ENCODE data around the gene HPCAL1. TPM values are rescaled to one million over a fixed set of nuclear protein-coding genes. Genes with fewer than 3 reads are reported as not detected.

Gene HPCAL1
- total RNA-seq, 4 donors from 2014 or later = 34.5 to 54.2 (median 41.3) TPM

DNA sequence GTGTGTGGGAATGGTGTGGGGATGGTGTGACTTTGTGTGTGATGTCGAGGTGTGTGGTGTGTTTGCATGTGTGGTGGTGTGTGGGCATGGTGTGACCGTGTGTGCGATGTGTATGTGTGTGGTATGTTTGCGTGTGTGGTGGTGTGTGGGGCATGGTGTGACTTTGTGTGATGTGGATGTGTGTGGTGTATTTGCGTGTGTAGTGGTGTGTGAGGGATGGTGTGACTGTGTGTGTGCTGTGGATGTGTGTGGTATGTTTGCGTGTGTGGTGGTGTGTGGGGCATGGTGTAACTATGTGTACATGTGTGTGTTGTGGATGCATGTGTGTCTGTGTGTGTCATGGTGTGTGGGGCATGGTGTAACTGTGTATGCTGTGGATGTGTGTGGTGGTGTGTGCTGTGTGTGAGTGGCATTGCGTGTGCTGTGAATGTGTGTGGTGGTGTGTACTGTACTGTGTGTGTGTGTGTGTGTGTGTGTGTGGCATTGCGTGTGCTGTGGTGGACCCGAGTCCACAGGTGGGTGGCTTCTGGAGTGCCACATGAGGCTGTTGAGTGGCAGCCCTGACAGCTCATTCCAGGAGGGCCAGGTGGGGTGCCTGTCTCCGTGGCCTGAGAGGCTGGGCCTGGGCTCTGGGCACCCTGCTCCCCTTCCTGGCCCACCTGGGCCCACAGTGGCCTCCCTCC is 130.7 kb downstream of the HPCAL1 start:
- intact Hi-C loops (cut with DNase I) = loop anchor here (5.0 kb wide), 1 partner anchor 361 kb away; no protein-coding TSS in a partner anchor
- Histone ChIP-seq H3K4me3 (no peak overlapping the region), H3K27ac (replicated peaks in 1 of 4) (no peak overlapping the region), H3K36me3 (peaks cover 0 to 1% (median under 1%) of the 10 kb centered on the region in 4 donors), H3K4me1 (peaks cover 12 to 24% (median 21%) of the 10 kb centered on the region in 4 donors), H3K9me3 (no peaks in the 10 kb centered on the region), H3K27me3 (peaks cover 0 to 30% (median 4%) of the 10 kb centered on the region in 4 donors)
- no peak for DNase-seq (ENCODE audit: extremely low spot score)
- WGBS = 92% methylated on average over 10 of the region's 10 CpGs
- TF ChIP-seq EP300 (IDR thresholded peaks at IDR 0.05) (no peak), POLR2A (IDR thresholded peaks at IDR 0.05; ENCODE audit: low read depth) (no peak), POLR2AphosphoS5 (IDR thresholded peaks at IDR 0.05) (no peak)
- TF ChIP-seq, protein P1, sequence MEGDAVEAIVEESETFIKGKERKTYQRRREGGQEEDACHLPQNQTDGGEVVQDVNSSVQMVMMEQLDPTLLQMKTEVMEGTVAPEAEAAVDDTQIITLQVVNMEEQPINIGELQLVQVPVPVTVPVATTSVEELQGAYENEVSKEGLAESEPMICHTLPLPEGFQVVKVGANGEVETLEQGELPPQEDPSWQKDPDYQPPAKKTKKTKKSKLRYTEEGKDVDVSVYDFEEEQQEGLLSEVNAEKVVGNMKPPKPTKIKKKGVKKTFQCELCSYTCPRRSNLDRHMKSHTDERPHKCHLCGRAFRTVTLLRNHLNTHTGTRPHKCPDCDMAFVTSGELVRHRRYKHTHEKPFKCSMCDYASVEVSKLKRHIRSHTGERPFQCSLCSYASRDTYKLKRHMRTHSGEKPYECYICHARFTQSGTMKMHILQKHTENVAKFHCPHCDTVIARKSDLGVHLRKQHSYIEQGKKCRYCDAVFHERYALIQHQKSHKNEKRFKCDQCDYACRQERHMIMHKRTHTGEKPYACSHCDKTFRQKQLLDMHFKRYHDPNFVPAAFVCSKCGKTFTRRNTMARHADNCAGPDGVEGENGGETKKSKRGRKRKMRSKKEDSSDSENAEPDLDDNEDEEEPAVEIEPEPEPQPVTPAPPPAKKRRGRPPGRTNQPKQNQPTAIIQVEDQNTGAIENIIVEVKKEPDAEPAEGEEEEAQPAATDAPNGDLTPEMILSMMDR (IDR thresholded peaks at IDR 0.05) = no peak

- H3K27ac ChIP-seq (replicated peaks in 1 of 4) = no peak overlapping the region
- H3K9me3 ChIP-seq = no peaks in the 10 kb centered on the region
- peaks cover 12 to 25% (median 21%) of the 10 kb centered on the region in 4 donors for H3K4me1 ChIP-seq
- H3K36me3 ChIP-seq = peaks cover 0 to 3% (median under 1%) of the 10 kb centered on the region in 4 donors
- WGBS = 81% methylated on average over 13 of the region's 19 CpGs
- no peak overlapping the region for H3K4me3 ChIP-seq
- TF ChIP-seq, protein P1 (IDR thresholded peaks at IDR 0.05) = no peak
- TF ChIP-seq POLR2A (IDR thresholded peaks at IDR 0.05; ENCODE audit: low read depth) (no peak), EP300 (IDR thresholded peaks at IDR 0.05) (no peak), POLR2AphosphoS5 (IDR thresholded peaks at IDR 0.05) (no peak)
- peaks cover 0 to 30% (median 4%) of the 10 kb centered on the region in 4 donors for H3K27me3 ChIP-seq
- intact Hi-C loops (cut with DNase I) = loop anchor here (2.0 to 5.0 kb wide), 2 partner anchors 309 to 362 kb away; no protein-coding TSS in a partner anchor
- DNase-seq (ENCODE audit: extremely low spot score) = no peak
These were observed 131.5 kb downstream of the HPCAL1 start for GRCh38 chr2:10433947-10434885.

DNA sequence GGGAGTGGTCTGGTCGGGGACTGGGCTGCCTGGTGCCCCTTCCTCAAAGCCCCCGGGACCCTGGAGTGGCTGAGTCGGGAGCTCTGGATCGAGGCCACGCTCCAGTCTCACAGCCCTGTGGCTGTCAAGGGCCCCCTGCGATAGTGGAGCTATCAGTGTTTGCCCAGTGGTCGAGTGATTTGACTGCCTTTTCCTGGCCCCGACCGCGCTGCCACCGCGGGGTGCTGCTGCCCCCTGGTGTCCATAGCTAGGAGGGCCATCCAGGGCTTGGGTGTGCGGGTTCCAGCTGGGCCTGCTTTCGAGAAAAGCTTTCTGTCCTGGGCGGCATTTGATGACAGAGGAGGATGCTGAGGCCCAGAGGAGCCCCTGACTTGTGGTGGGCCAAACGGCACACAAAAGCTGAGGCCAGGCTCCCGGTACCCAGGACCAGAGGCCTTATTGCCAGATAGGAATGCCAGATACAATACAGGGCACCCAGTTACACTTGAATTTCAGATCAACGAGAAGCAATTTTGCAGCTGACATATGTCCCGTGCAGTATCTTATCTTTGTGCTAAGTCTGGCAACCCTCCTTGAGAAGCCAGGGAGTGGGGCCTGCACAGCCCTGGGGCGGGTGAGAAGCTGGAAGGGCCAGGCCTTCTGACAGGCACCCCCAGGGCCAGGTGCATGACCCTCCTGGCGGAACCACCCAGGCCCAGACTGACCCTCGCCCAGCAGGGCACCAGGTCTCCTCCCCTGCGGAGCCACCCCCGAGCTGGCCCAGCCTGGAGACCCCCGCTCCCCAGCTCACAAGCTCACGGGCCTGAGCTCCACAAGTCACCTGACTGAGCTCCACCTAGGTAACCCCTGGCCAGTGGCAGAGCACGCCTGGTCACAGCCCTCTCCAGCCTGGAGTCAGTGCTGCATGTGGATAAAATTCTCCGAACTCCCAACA is 132.4 kb downstream of the HPCAL1 start:
- Histone ChIP-seq H3K4me1 (peaks cover 12 to 33% (median 28%) of the 10 kb centered on the region in 4 donors), H3K27me3 (peaks cover 0 to 30% (median 4%) of the 10 kb centered on the region in 4 donors), H3K4me3 (no peak overlapping the region), H3K36me3 (peaks cover 0 to 13% (median 10%) of the 10 kb centered on the region in 4 donors), H3K27ac (replicated peaks in 1 of 4) (no peak overlapping the region), H3K9me3 (no peaks in the 10 kb centered on the region)
- WGBS = 17% methylated on average over 16 of the region's 28 CpGs
- TF ChIP-seq POLR2A (IDR thresholded peaks at IDR 0.05; ENCODE audit: low read depth) (no peak), EP300 (IDR thresholded peaks at IDR 0.05) (no peak), POLR2AphosphoS5 (IDR thresholded peaks at IDR 0.05) (peak in 1 of 2 donors; percentile 28)
- TF ChIP-seq, protein P1 (IDR thresholded peaks at IDR 0.05) = peak in 2 of 3 experiments; percentile 94
- no peak for DNase-seq (ENCODE audit: extremely low spot score)
- intact Hi-C loops (cut with DNase I) = loop anchor here (2.0 to 5.0 kb wide), 2 partner anchors 310 to 363 kb away; no protein-coding TSS in a partner anchor

- WGBS = 91% methylated on average over 11 of the region's 14 CpGs
- H3K27ac ChIP-seq (replicated peaks in 1 of 4) = no peak overlapping the region
- H3K9me3 ChIP-seq = no peaks in the 10 kb centered on the region
- H3K4me1 ChIP-seq = peaks cover 12 to 33% (median 28%) of the 10 kb centered on the region in 4 donors
- no peak for TF ChIP-seq EP300 (IDR thresholded peaks at IDR 0.05)
- TF ChIP-seq, protein P1 (IDR thresholded peaks at IDR 0.05) = no peak
- no peak for TF ChIP-seq POLR2A (IDR thresholded peaks at IDR 0.05; ENCODE audit: low read depth)
- no peak for TF ChIP-seq POLR2AphosphoS5 (IDR thresholded peaks at IDR 0.05)
- H3K27me3 ChIP-seq = peaks cover 0 to 30% (median 4%) of the 10 kb centered on the region in 4 donors
- DNase-seq (ENCODE audit: extremely low spot score) = no peak
- intact Hi-C loops (cut with DNase I) = loop anchor here (2.0 kb wide), 1 partner anchor 311 kb away; no protein-coding TSS in a partner anchor
- H3K36me3 ChIP-seq = peaks cover 7 to 19% (median 17%) of the 10 kb centered on the region in 4 donors
- H3K4me3 ChIP-seq = no peak overlapping the region
These were observed 133.1 kb downstream of the HPCAL1 start for GRCh38 chr2:10435820-10436204.
